PC-3 (cell line): Measurements from ENCODE around the gene ABHD6. TPM values are rescaled to one million over a fixed set of nuclear protein-coding genes. Genes with fewer than 3 reads are reported as not detected.
A peak's percentile ranks its signal among the peaks of the same experiment; 100 is the strongest.

Experiments
- ATAC-seq: fragments of 200-7000 bp; cut with Tn5 transposase; 2 replicates; pipeline ENCODE4 v1.9.1; 2020; ENCODE audit warnings: mild to moderate bottlenecking, moderate library complexity
- BruUV-seq: library from RNA; stranded (reverse); fragments of 400-500 nt; replicated peaks from 2 replicates; lab custom pipeline; 2021; lab: Mats Ljungman, UMichigan
- CTCF ChIA-PET: fragments of 300-600 bp; sonication (Branson Sonifier 250); formaldehyde crosslinking; loops from one replicate; lab custom pipeline; 2022; ENCODE audit warnings: antibody characterized with exemption; lab: Charles Lee
- POLR2A ChIA-PET: fragments of 300-600 bp; sonication (Branson Sonifier 250); formaldehyde crosslinking; loops from one replicate; lab custom pipeline; 2022; ENCODE audit warnings: antibody characterized with exemption; ENCODE audit not compliant: unreplicated experiment; lab: Charles Lee
- DNase-seq: peaks from one replicate; pipeline ENCODE4 v3.0.0-alpha.2; 2015
- H2AFZ ChIP-seq: fragments of 300-600 bp; sonication (generic); 2 replicates; pipeline ENCODE4 v1.6.0; 2016; ENCODE audit warnings: antibody characterized with exemption, low read length
- H3F3A ChIP-seq: fragments of 300-600 bp; sonication (generic); one replicate; pipeline ENCODE4 v1.6.0; 2017; ENCODE audit warnings: antibody characterized with exemption, low read length, control low read depth, mild to moderate bottlenecking; ENCODE audit not compliant: unreplicated experiment
- H3K27ac ChIP-seq: fragments of 300-600 bp; sonication (generic); 2 replicates; pipeline ENCODE4 v1.5.1; 2016; ENCODE audit warnings: mild to moderate bottlenecking, low read length
- H3K27me3 ChIP-seq: fragments of 300-600 bp; sonication (generic); 2 replicates; pipeline ENCODE4 v1.6.1; 2016; ENCODE audit warnings: low read length, mixed read lengths
- H3K36me3 ChIP-seq: fragments of 300-600 bp; sonication (generic); 2 replicates; pipeline ENCODE4 v1.6.1; 2016; ENCODE audit warnings: low read depth, mixed run types, low read length, mixed read lengths
- H3K4me1 ChIP-seq: fragments of 300-600 bp; sonication (generic); 2 replicates; pipeline ENCODE4 v1.5.1; 2016; ENCODE audit warnings: low read length; ENCODE audit not compliant: insufficient read depth
- H3K4me2 ChIP-seq: fragments of 300-600 bp; sonication (generic); 2 replicates; pipeline ENCODE4 v1.6.0; 2016; ENCODE audit warnings: low read length
- H3K4me3 ChIP-seq: fragments of 300-600 bp; sonication (generic); 2 replicates; pipeline ENCODE4 v1.5.1; 2016; ENCODE audit warnings: mild to moderate bottlenecking, low read length, mixed read lengths
- H3K79me2 ChIP-seq: fragments of 300-600 bp; sonication (generic); 2 replicates; pipeline ENCODE4 v1.6.1; 2017; ENCODE audit warnings: low read length, mixed read lengths
- H3K9ac ChIP-seq: fragments of 300-600 bp; sonication (generic); 2 replicates; pipeline ENCODE4 v1.6.0; 2016; ENCODE audit warnings: mild to moderate bottlenecking, low read length
- H3K9me2 ChIP-seq: fragments of 300-600 bp; sonication (generic); replicated peaks from 2 replicates; pipeline ENCODE4 v1.6.1; 2016; ENCODE audit warnings: mixed run types, low read length, mixed read lengths
- H3K9me3 ChIP-seq: fragments of 300-600 bp; sonication (generic); 2 replicates; pipeline ENCODE4 v1.6.1; 2016; ENCODE audit warnings: low read length, mixed read lengths
- H4K20me1 ChIP-seq: fragments of 300-600 bp; sonication (generic); 2 replicates; pipeline ENCODE4 v1.6.1; 2016; ENCODE audit warnings: low read length, mixed read lengths
- EZH2 ChIP-seq: fragments of 300-600 bp; sonication (generic); IDR thresholded peaks from one replicate; pipeline ENCODE4 v1.6.1; 2017; ENCODE audit warnings: antibody characterized with exemption, mild to moderate bottlenecking, low read length; ENCODE audit not compliant: unreplicated experiment
- EZH2phosphoT487 ChIP-seq: fragments of 300-600 bp; sonication (generic); IDR thresholded peaks from 2 replicates; pipeline ENCODE4 v1.6.1; 2018; ENCODE audit warnings: mild to moderate bottlenecking, antibody characterized with exemption, low read length, borderline replicate concordance
- intact Hi-C: fragments of 100-400 bp; cut with micrococcal nuclease; formaldehyde crosslinking; loops from 2 replicates; pipeline ENCODE4 v1.9.0; 2023
- total RNA-seq: library from RNA; depleted of rRNA; stranded (reverse); fragments of >200 nt; gene quantifications from 2 replicates; pipeline ENCODE4 v1.2.3, GENCODE V29; 2014
- TF ChIP-seq, protein P1 (sequence below): fragments of 300-600 bp; sonication (generic); conservative IDR thresholded peaks from 2 replicates; pipeline ENCODE4 v1.5.1; 2017; ENCODE audit warnings: antibody characterized with exemption, low read depth, mild to moderate bottlenecking, low read length

The ABHD6 gene
- total RNA-seq, 1 experiment from 2014 or later: 13.4 TPM

- Histone ChIP-seq H3K79me2 (peaks cover 50% of the 10 kb centered on the region), H3K27ac (no peak overlapping the region), H3K4me1 (peaks cover 11% of the 10 kb centered on the region), H4K20me1 (peaks cover 22% of the 10 kb centered on the region), H3F3A (no peaks in the 10 kb centered on the region), H3K36me3 (peaks cover 34% of the 10 kb centered on the region), H3K4me3 (no peak overlapping the region), H3K9me3 (no peaks in the 10 kb centered on the region), H3K27me3 (no peaks in the 10 kb centered on the region), H3K9ac (no peak overlapping the region), H3K4me2 (peak overlapping the region; percentile 91; the same call in 1 of the 2 replicates), H3K9me2 (no peaks in the 10 kb centered on the region), H2AFZ (no peak overlapping the region)
- TF ChIP-seq EZH2: no peak
- TF ChIP-seq, protein P1, sequence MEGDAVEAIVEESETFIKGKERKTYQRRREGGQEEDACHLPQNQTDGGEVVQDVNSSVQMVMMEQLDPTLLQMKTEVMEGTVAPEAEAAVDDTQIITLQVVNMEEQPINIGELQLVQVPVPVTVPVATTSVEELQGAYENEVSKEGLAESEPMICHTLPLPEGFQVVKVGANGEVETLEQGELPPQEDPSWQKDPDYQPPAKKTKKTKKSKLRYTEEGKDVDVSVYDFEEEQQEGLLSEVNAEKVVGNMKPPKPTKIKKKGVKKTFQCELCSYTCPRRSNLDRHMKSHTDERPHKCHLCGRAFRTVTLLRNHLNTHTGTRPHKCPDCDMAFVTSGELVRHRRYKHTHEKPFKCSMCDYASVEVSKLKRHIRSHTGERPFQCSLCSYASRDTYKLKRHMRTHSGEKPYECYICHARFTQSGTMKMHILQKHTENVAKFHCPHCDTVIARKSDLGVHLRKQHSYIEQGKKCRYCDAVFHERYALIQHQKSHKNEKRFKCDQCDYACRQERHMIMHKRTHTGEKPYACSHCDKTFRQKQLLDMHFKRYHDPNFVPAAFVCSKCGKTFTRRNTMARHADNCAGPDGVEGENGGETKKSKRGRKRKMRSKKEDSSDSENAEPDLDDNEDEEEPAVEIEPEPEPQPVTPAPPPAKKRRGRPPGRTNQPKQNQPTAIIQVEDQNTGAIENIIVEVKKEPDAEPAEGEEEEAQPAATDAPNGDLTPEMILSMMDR: no peak
- no peak for TF ChIP-seq EZH2phosphoT487
- BruUV-seq: no TSS peak
- no peak for DNase-seq
- POLR2A ChIA-PET: interaction anchor here (0.6 kb wide), 1 partner anchor 257 kb away, joined by 3 read pairs; no protein-coding TSS in a partner anchor
- intact Hi-C loops: no loop called here
- ATAC-seq: no peak
- CTCF ChIA-PET: no interaction called here
Measured at GRCh38 chr3:58308728-58309127, 71.1 kb downstream of the ABHD6 start.

- H3K36me3 ChIP-seq: peaks cover 48% of the 10 kb centered on the region
- no peaks in the 10 kb centered on the region for H3K9me2 ChIP-seq
- no peak for ATAC-seq
- TSS peak; percentile 18 for BruUV-seq
- no peak overlapping the region for H3K27ac ChIP-seq
- POLR2A ChIA-PET: no interaction called here
- DNase-seq: no peak
- no peak overlapping the region for H3K4me3 ChIP-seq
- no peak overlapping the region for H3K4me2 ChIP-seq
- H3K27me3 ChIP-seq: no peaks in the 10 kb centered on the region
- H3K9ac ChIP-seq: no peak overlapping the region
- intact Hi-C loops: no loop called here
- no peaks in the 10 kb centered on the region for H4K20me1 ChIP-seq
- no peaks in the 10 kb centered on the region for H3K4me1 ChIP-seq
- CTCF ChIA-PET: no interaction called here
- TF ChIP-seq, protein P1: no peak
- TF ChIP-seq EZH2phosphoT487 (no peak), EZH2 (no peak)
- H3K79me2 ChIP-seq: no peaks in the 10 kb centered on the region
- H3F3A ChIP-seq: peaks cover 3% of the 10 kb centered on the region
- no peaks in the 10 kb centered on the region for H3K9me3 ChIP-seq
- H2AFZ ChIP-seq: no peak overlapping the region
Measured at GRCh38 chr3:58317811-58318210, 80.2 kb downstream of the ABHD6 start.

DNA sequence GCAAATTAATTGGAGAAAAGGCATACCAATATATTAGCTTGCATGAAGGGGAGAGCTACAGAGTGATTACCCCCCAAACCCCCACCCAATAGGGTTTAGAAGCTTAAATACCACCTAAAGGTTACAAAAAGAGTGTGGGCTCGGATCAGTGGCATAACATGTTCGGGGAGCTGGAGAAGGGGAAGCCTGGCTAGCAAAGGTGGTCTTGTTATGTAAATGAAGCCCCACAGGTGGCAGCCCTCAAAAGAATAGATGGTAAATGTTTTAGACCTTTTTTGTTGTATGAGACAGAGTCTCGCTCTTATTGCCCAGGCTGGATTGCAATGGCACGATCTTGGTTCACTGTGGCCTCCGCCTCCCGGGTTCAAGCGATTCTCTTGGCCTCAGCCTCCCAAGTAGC is 84.2 kb downstream of the ABHD6 start:
- no TSS peak for BruUV-seq
- TF ChIP-seq, protein P1: no peak
- TF ChIP-seq EZH2: no peak
- no peak for TF ChIP-seq EZH2phosphoT487
- Histone ChIP-seq H3K27ac (no peak overlapping the region), H3K9me3 (no peaks in the 10 kb centered on the region), H3K9ac (no peak overlapping the region), H3K79me2 (no peaks in the 10 kb centered on the region), H3K9me2 (no peaks in the 10 kb centered on the region), H3K36me3 (peaks cover 22% of the 10 kb centered on the region), H3K4me2 (no peak overlapping the region), H3F3A (no peaks in the 10 kb centered on the region), H3K4me3 (no peak overlapping the region), H4K20me1 (no peaks in the 10 kb centered on the region), H3K4me1 (no peaks in the 10 kb centered on the region), H2AFZ (no peak overlapping the region), H3K27me3 (no peaks in the 10 kb centered on the region)
- ChIA-PET CTCF (no interaction called here), POLR2A (no interaction called here)
- DNase-seq (no peak), ATAC-seq (no peak)
- intact Hi-C loops: loop anchor here (1.0 kb wide), 1 partner anchor 93 kb away; no protein-coding TSS in a partner anchor
